ENCODE data around the gene MPV17.
A peak's percentile ranks its signal among the peaks of the same experiment; 100 is the strongest.

Gene MPV17

DNA sequence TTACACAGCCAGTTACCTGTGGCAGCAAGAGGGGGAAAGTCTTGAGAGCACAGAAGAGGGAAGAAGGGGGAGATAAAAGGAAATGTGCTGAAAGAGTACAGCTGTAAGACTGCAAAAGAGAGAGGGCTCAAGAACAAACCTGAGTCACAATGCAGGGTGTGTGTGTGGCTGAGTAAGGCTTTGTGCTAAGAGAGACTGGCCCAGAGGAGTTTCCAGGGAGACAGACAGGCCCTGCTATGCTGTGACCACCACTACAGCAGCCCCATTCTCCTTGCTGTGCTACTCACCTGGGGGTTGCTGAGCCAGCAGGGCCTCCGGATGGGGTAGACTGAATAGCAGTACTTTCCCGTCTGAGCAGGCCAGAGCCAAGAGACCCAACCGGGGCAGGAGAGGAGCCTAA lies 12.4 kb upstream of the MPV17 start:
- H2AFZ ChIP-seq (ENCODE audit: low read length), result no peak overlapping the region
- H3K27me3 ChIP-seq (ENCODE audit: insufficient read depth, low read length), result no peaks in the 10 kb centered on the region
- no peak overlapping the region for H3K27ac ChIP-seq (ENCODE audit: low read depth, low read length, poor library complexity, severe bottlenecking)
- no peaks in the 10 kb centered on the region for H3K4me1 ChIP-seq (ENCODE audit: insufficient read depth, low read length, severe bottlenecking)
- H3K4me3 ChIP-seq (ENCODE audit: low read depth, low read length, poor library complexity, severe bottlenecking), result no peak overlapping the region
- H4K20me1 ChIP-seq (ENCODE audit: insufficient read depth, low read length), result no peaks in the 10 kb centered on the region
- H3K9me3 ChIP-seq (ENCODE audit: low read length), result no peaks in the 10 kb centered on the region
- H3K79me2 ChIP-seq (ENCODE audit: insufficient read depth, low read length), result no peaks in the 10 kb centered on the region
- H3F3A ChIP-seq (ENCODE audit: insufficient read depth, low read length), result no peaks in the 10 kb centered on the region
- H3K36me3 ChIP-seq (ENCODE audit: insufficient read depth, low read length), result peaks cover 79% of the 10 kb centered on the region
- no peak overlapping the region for H3K4me2 ChIP-seq (ENCODE audit: low read length)
- no peak overlapping the region for H3K9ac ChIP-seq (ENCODE audit: low read length)
- TF ChIP-seq, protein P1, sequence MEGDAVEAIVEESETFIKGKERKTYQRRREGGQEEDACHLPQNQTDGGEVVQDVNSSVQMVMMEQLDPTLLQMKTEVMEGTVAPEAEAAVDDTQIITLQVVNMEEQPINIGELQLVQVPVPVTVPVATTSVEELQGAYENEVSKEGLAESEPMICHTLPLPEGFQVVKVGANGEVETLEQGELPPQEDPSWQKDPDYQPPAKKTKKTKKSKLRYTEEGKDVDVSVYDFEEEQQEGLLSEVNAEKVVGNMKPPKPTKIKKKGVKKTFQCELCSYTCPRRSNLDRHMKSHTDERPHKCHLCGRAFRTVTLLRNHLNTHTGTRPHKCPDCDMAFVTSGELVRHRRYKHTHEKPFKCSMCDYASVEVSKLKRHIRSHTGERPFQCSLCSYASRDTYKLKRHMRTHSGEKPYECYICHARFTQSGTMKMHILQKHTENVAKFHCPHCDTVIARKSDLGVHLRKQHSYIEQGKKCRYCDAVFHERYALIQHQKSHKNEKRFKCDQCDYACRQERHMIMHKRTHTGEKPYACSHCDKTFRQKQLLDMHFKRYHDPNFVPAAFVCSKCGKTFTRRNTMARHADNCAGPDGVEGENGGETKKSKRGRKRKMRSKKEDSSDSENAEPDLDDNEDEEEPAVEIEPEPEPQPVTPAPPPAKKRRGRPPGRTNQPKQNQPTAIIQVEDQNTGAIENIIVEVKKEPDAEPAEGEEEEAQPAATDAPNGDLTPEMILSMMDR (IDR thresholded peaks at IDR 0.05; ENCODE audit: low read length), result no peak
- TF ChIP-seq EZH2 (IDR thresholded peaks at IDR 0.05; ENCODE audit: borderline replicate concordance, low read length), result no peak
- no peaks in the 10 kb centered on the region for H3K9me2 ChIP-seq (ENCODE audit: low read depth, low read length)

DNA sequence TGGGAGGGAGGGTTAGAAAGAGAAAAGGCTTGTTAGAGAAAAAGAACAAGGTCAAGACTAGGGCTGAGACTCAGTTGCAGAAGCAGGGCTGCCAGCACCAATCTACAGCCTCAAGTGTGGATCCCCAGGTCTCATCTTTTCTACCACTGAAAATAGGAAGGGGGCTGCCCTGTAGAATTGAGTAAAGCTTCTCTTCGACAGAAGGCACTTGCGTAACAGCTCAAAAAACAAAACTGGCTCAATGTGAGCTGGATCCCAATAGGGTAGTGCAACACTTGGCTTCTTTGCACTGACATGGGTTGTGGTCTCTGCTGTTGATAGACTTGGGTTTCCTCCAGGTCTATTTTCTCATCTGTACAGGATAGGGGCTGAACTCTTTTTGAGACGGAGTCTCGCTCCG lies 1.8 kb upstream of the MPV17 start:
- H2AFZ ChIP-seq (ENCODE audit: low read length), result no peak overlapping the region
- H3K9me2 ChIP-seq (ENCODE audit: low read depth, low read length), result no peaks in the 10 kb centered on the region
- TF ChIP-seq EZH2 (IDR thresholded peaks at IDR 0.05; ENCODE audit: borderline replicate concordance, low read length), result no peak
- TF ChIP-seq, protein P1 (IDR thresholded peaks at IDR 0.05; ENCODE audit: low read length), result no peak
- no peaks in the 10 kb centered on the region for H4K20me1 ChIP-seq (ENCODE audit: insufficient read depth, low read length)
- H3K27me3 ChIP-seq (ENCODE audit: insufficient read depth, low read length), result no peaks in the 10 kb centered on the region
- peaks cover 21% of the 10 kb centered on the region for H3K4me1 ChIP-seq (ENCODE audit: insufficient read depth, low read length, severe bottlenecking)
- peaks cover 5% of the 10 kb centered on the region for H3F3A ChIP-seq (ENCODE audit: insufficient read depth, low read length)
- H3K4me3 ChIP-seq (ENCODE audit: low read depth, low read length, poor library complexity, severe bottlenecking), result no peak overlapping the region
- H3K79me2 ChIP-seq (ENCODE audit: insufficient read depth, low read length), result peaks cover 3% of the 10 kb centered on the region; the same call in 1 of the 2 replicates
- no peak overlapping the region for H3K9ac ChIP-seq (ENCODE audit: low read length)
- peaks cover 42% of the 10 kb centered on the region for H3K36me3 ChIP-seq (ENCODE audit: insufficient read depth, low read length)
- no peak overlapping the region for H3K4me2 ChIP-seq (ENCODE audit: low read length)
- H3K9me3 ChIP-seq (ENCODE audit: low read length), result no peaks in the 10 kb centered on the region
- no peak overlapping the region for H3K27ac ChIP-seq (ENCODE audit: low read depth, low read length, poor library complexity, severe bottlenecking)

DNA sequence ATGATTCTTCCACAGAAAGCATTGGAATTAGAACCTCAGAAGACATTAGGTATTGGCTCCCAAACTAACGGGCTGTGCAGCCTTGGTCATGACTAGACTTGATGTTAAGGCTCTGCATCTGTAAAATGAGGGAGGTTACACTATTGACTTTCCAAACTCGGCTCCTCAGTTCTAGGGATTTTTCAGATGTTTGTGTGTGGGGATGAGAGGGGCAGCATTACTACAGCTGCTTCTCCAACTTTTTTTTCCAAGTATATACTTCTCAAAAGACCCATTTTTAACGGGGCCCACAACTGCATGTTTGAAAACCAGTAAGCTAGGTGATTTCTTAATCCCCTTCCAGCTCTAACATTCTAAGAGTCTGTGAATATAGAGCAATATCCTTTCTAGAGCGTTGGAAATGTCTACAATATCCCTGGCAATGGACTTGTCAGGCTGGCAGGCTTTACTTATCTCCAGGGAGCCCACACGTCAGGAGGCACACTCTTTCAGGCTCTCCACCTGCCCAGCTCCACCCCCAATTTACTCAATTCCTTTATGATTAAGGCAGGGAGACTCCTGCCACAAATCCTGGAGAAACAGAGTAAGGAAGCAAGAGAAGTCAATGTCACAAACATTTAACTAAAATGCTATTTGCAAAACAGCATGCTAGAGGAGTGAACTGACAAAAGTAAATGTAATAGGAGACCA lies 844 bp upstream of the MPV17 start:
- Histone ChIP-seq H3K4me1 (ENCODE audit: insufficient read depth, low read length, severe bottlenecking) (peaks cover 21% of the 10 kb centered on the region), H3K36me3 (ENCODE audit: insufficient read depth, low read length) (peaks cover 32% of the 10 kb centered on the region), H4K20me1 (ENCODE audit: insufficient read depth, low read length) (no peaks in the 10 kb centered on the region), H3K27me3 (ENCODE audit: insufficient read depth, low read length) (no peaks in the 10 kb centered on the region), H3F3A (ENCODE audit: insufficient read depth, low read length) (peaks cover 5% of the 10 kb centered on the region), H3K9me3 (ENCODE audit: low read length) (no peaks in the 10 kb centered on the region), H3K79me2 (ENCODE audit: insufficient read depth, low read length) (peaks cover 3% of the 10 kb centered on the region; the same call in 1 of the 2 replicates), H3K9me2 (ENCODE audit: low read depth, low read length) (no peaks in the 10 kb centered on the region), H2AFZ (ENCODE audit: low read length) (no peak overlapping the region), H3K4me2 (ENCODE audit: low read length) (peak overlapping the region; percentile 99), H3K4me3 (ENCODE audit: low read depth, low read length, poor library complexity, severe bottlenecking) (peak overlapping the region; percentile 97), H3K9ac (ENCODE audit: low read length) (peak overlapping the region; percentile 100), H3K27ac (ENCODE audit: low read depth, low read length, poor library complexity, severe bottlenecking) (peak overlapping the region; percentile 74)
- TF ChIP-seq EZH2 (IDR thresholded peaks at IDR 0.05; ENCODE audit: borderline replicate concordance, low read length), result no peak
- TF ChIP-seq, protein P1 (IDR thresholded peaks at IDR 0.05; ENCODE audit: low read length), result no peak
